ENCODE measurements around the gene PRR18.

- no peak for TF ChIP-seq CTCF (IDR thresholded peaks at IDR 0.05)
- TF ChIP-seq POLR2AphosphoS5 (IDR thresholded peaks at IDR 0.05), result no peak
Measured at GRCh38 chr6:166335378-166336302, 27.4 kb upstream of the PRR18 start.
